Measurements from ENCODE around the gene KCNK13.

KCNK13 gene

GRCh38 chr14:90159146-90159545, 97.4 kb downstream of the KCNK13 start:
- DNase-seq (ENCODE audit: low read depth in 1 of 2, low spot score in 1 of 2): no peak
- Histone ChIP-seq H3K27me3 (ENCODE audit: insufficient read depth, poor library complexity, severe bottlenecking) (no peaks in the 10 kb centered on the region), H3K27ac (replicated peaks) (no peak overlapping the region), H3K4me3 (replicated peaks; ENCODE audit: insufficient read depth, low read length) (no peak overlapping the region)
- TF ChIP-seq SPI1 (IDR thresholded peaks at IDR 0.05; ENCODE audit: borderline replicate concordance, low read depth) (no peak), REST (IDR thresholded peaks at IDR 0.05; ENCODE audit: insufficient replicate concordance, low read depth) (no peak), GABPA (IDR thresholded peaks at IDR 0.05; ENCODE audit: low read depth) (no peak), POLR2AphosphoS5 (IDR thresholded peaks at IDR 0.05; ENCODE audit: low read depth) (no peak), CTCF (IDR thresholded peaks at IDR 0.05; ENCODE audit: insufficient read depth, low read length) (no peak)

GRCh38 chr14:90159688-90160087, 97.9 kb downstream of the KCNK13 start:
- no peak for DNase-seq (ENCODE audit: low read depth in 1 of 2, low spot score in 1 of 2)

GRCh38 chr14:90161129-90161528, 99.3 kb downstream of the KCNK13 start:
- no peak overlapping the region for H3K27ac ChIP-seq (replicated peaks)
- no peak for DNase-seq (ENCODE audit: low read depth in 1 of 2, low spot score in 1 of 2)
- TF ChIP-seq CTCF (IDR thresholded peaks at IDR 0.05; ENCODE audit: insufficient read depth, low read length) (no peak), POLR2AphosphoS5 (IDR thresholded peaks at IDR 0.05; ENCODE audit: low read depth) (no peak), SPI1 (IDR thresholded peaks at IDR 0.05; ENCODE audit: borderline replicate concordance, low read depth) (no peak), REST (IDR thresholded peaks at IDR 0.05; ENCODE audit: insufficient replicate concordance, low read depth) (no peak), GABPA (IDR thresholded peaks at IDR 0.05; ENCODE audit: low read depth) (no peak)
- no peaks in the 10 kb centered on the region for H3K27me3 ChIP-seq (ENCODE audit: insufficient read depth, poor library complexity, severe bottlenecking)
- no peak overlapping the region for H3K4me3 ChIP-seq (replicated peaks; ENCODE audit: insufficient read depth, low read length)

More at GRCh38 chr14:90159688-90160087, 97.9 kb downstream of the KCNK13 start:
- H3K27me3 ChIP-seq (ENCODE audit: insufficient read depth, poor library complexity, severe bottlenecking): no peaks in the 10 kb centered on the region
- H3K27ac ChIP-seq (replicated peaks): no peak overlapping the region
- TF ChIP-seq CTCF (IDR thresholded peaks at IDR 0.05; ENCODE audit: insufficient read depth, low read length) (no peak), POLR2AphosphoS5 (IDR thresholded peaks at IDR 0.05; ENCODE audit: low read depth) (no peak), SPI1 (IDR thresholded peaks at IDR 0.05; ENCODE audit: borderline replicate concordance, low read depth) (no peak), REST (IDR thresholded peaks at IDR 0.05; ENCODE audit: insufficient replicate concordance, low read depth) (no peak), GABPA (IDR thresholded peaks at IDR 0.05; ENCODE audit: low read depth) (no peak)
- H3K4me3 ChIP-seq (replicated peaks; ENCODE audit: insufficient read depth, low read length): no peak overlapping the region
